Measurements from ENCODE around the gene ATXN2. TPM values are rescaled to one million over a fixed set of nuclear protein-coding genes. Genes with fewer than 3 reads are reported as not detected.

Gene ATXN2
- total RNA-seq, 2 experiments from 2014 or later: 38.2 to 39.3 TPM

GRCh38 chr12:111428081-111428727 lies 170.9 kb downstream of the ATXN2 start:
- no peaks in the 10 kb centered on the region for H3K9me3 Mint-ChIP-seq (ENCODE audit: low read depth)
- peaks cover 84% of the 10 kb centered on the region for H3K4me1 Mint-ChIP-seq
- no peaks in the 10 kb centered on the region for H3K27me3 Mint-ChIP-seq
- DNase-seq: peak; percentile 40
- no peak for ATAC-seq
- peaks cover 13% of the 10 kb centered on the region for H3K36me3 Mint-ChIP-seq
- CTCF ChIA-PET: interaction anchor here (0.9 to 4.3 kb wide), 8 partner anchors 15 to 102 kb away, joined by 3 to 31 read pairs (median 7); partner anchors contain the start of gene SH2B3
- peak overlapping the region; percentile 75 for H3K27ac Mint-ChIP-seq
- no peak overlapping the region for H3K4me3 Mint-ChIP-seq

- no peak overlapping the region for H3K4me3 Mint-ChIP-seq
- no peak for ATAC-seq
- H3K4me1 Mint-ChIP-seq: peaks cover 80% of the 10 kb centered on the region
These were observed 171.6 kb downstream of the ATXN2 start for GRCh38 chr12:111427417-111428074.

GRCh38 chr12:111426344-111427185 lies 172.6 kb downstream of the ATXN2 start:
- Mint-ChIP-seq H3K9me3 (ENCODE audit: low read depth) (no peaks in the 10 kb centered on the region), H3K27ac (peak overlapping the region; percentile 77), H3K4me3 (no peak overlapping the region), H3K36me3 (peaks cover 5% of the 10 kb centered on the region), H3K4me1 (peaks cover 74% of the 10 kb centered on the region), H3K27me3 (no peaks in the 10 kb centered on the region)
- peak; percentile 27 for ATAC-seq
- DNase-seq: peak; percentile 60
- CTCF ChIA-PET: interaction anchor here (1.2 to 4.3 kb wide), 8 partner anchors 11 to 100 kb away, joined by 3 to 31 read pairs (median 6); no protein-coding TSS in a partner anchor

More at GRCh38 chr12:111427417-111428074, 171.6 kb downstream of the ATXN2 start:
- H3K36me3 Mint-ChIP-seq: peaks cover 9% of the 10 kb centered on the region
- peak; percentile 40 for DNase-seq
- no peaks in the 10 kb centered on the region for H3K9me3 Mint-ChIP-seq (ENCODE audit: low read depth)
- H3K27me3 Mint-ChIP-seq: no peaks in the 10 kb centered on the region
- CTCF ChIA-PET: interaction anchor here (0.9 to 4.3 kb wide), 8 partner anchors 14 to 102 kb away, joined by 3 to 31 read pairs (median 4); no protein-coding TSS in a partner anchor
- peak overlapping the region; percentile 11 for H3K27ac Mint-ChIP-seq

- H3K4me3 Mint-ChIP-seq: no peak overlapping the region
- H3K9me3 Mint-ChIP-seq (ENCODE audit: low read depth): no peaks in the 10 kb centered on the region
- peak overlapping the region; percentile 77 for H3K27ac Mint-ChIP-seq
- DNase-seq (no peak), ATAC-seq (no peak)
- CTCF ChIA-PET: interaction anchor here (0.6 to 4.3 kb wide), 10 partner anchors 10 to 212 kb away, joined by 3 to 31 read pairs (median 6); partner anchors contain the start of gene SH2B3
- H3K27me3 Mint-ChIP-seq: no peaks in the 10 kb centered on the region
- peaks cover 69% of the 10 kb centered on the region for H3K4me1 Mint-ChIP-seq
- H3K36me3 Mint-ChIP-seq: peaks cover 6% of the 10 kb centered on the region
These were observed 173.5 kb downstream of the ATXN2 start for GRCh38 chr12:111425655-111426054.

GRCh38 chr12:111424793-111425251 lies 174.3 kb downstream of the ATXN2 start:
- no peak for DNase-seq
- Mint-ChIP-seq H3K27me3 (no peaks in the 10 kb centered on the region), H3K9me3 (ENCODE audit: low read depth) (no peaks in the 10 kb centered on the region), H3K4me1 (peaks cover 61% of the 10 kb centered on the region), H3K4me3 (no peak overlapping the region), H3K27ac (peak overlapping the region; percentile 65), H3K36me3 (peaks cover 6% of the 10 kb centered on the region)
- ATAC-seq: no peak
- CTCF ChIA-PET: interaction anchor here (0.6 to 4.3 kb wide), 9 partner anchors 10 to 211 kb away, joined by 3 to 31 read pairs (median 4); partner anchors contain the start of gene SH2B3

GRCh38 chr12:111424189-111424792 lies 174.8 kb downstream of the ATXN2 start:
- DNase-seq: no peak
- Mint-ChIP-seq H3K27me3 (no peaks in the 10 kb centered on the region), H3K36me3 (peaks cover 6% of the 10 kb centered on the region), H3K4me1 (peaks cover 56% of the 10 kb centered on the region), H3K4me3 (no peak overlapping the region), H3K27ac (peak overlapping the region; percentile 65), H3K9me3 (ENCODE audit: low read depth) (no peaks in the 10 kb centered on the region)
- CTCF ChIA-PET: interaction anchor here (1.0 to 4.3 kb wide), 7 partner anchors 11 to 27 kb away, joined by 3 to 31 read pairs (median 4); partner anchors contain the start of gene SH2B3
- ATAC-seq: no peak

GRCh38 chr12:111420494-111420893 lies 178.6 kb downstream of the ATXN2 start:
- no peak for DNase-seq
- peaks cover 24% of the 10 kb centered on the region for H3K4me1 Mint-ChIP-seq
- H3K4me3 Mint-ChIP-seq: no peak overlapping the region
- H3K36me3 Mint-ChIP-seq: peaks cover 10% of the 10 kb centered on the region
- CTCF ChIA-PET: interaction anchor here (1.2 kb wide), 1 partner anchor 9 kb away, joined by 3 read pairs; no protein-coding TSS in a partner anchor
- ATAC-seq: no peak
- H3K9me3 Mint-ChIP-seq (ENCODE audit: low read depth): no peaks in the 10 kb centered on the region
- H3K27ac Mint-ChIP-seq: no peak overlapping the region
- no peaks in the 10 kb centered on the region for H3K27me3 Mint-ChIP-seq

- no peak for DNase-seq
- CTCF ChIA-PET: interaction anchor here (0.6 to 1.0 kb wide), 3 partner anchors 9 to 19 kb away, joined by 3 to 4 read pairs (median 3); no protein-coding TSS in a partner anchor
- Mint-ChIP-seq H3K27ac (no peak overlapping the region), H3K36me3 (peaks cover 10% of the 10 kb centered on the region), H3K4me3 (no peak overlapping the region), H3K4me1 (peaks cover 21% of the 10 kb centered on the region), H3K27me3 (no peaks in the 10 kb centered on the region), H3K9me3 (ENCODE audit: low read depth) (no peaks in the 10 kb centered on the region)
- no peak for ATAC-seq
These were observed 179.3 kb downstream of the ATXN2 start for GRCh38 chr12:111419784-111420183.

GRCh38 chr12:111418594-111418880 lies 180.6 kb downstream of the ATXN2 start:
- H3K4me3 Mint-ChIP-seq: no peak overlapping the region
- H3K36me3 Mint-ChIP-seq: peaks cover 12% of the 10 kb centered on the region
- no peaks in the 10 kb centered on the region for H3K27me3 Mint-ChIP-seq
- H3K9me3 Mint-ChIP-seq (ENCODE audit: low read depth): no peaks in the 10 kb centered on the region
- H3K27ac Mint-ChIP-seq: no peak overlapping the region
- DNase-seq: no peak
- no peak for ATAC-seq
- CTCF ChIA-PET: no interaction called here
- peaks cover 22% of the 10 kb centered on the region for H3K4me1 Mint-ChIP-seq

GRCh38 chr12:111417784-111418593 lies 181.1 kb downstream of the ATXN2 start:
- CTCF ChIA-PET: no interaction called here
- no peak for DNase-seq
- Mint-ChIP-seq H3K36me3 (peaks cover 13% of the 10 kb centered on the region), H3K27ac (no peak overlapping the region), H3K9me3 (ENCODE audit: low read depth) (no peaks in the 10 kb centered on the region), H3K4me3 (no peak overlapping the region), H3K4me1 (peaks cover 26% of the 10 kb centered on the region), H3K27me3 (no peaks in the 10 kb centered on the region)
- ATAC-seq: no peak

- ATAC-seq: no peak
- no peaks in the 10 kb centered on the region for H3K9me3 Mint-ChIP-seq (ENCODE audit: low read depth)
- no peak overlapping the region for H3K4me3 Mint-ChIP-seq
- H3K27me3 Mint-ChIP-seq: no peaks in the 10 kb centered on the region
- peaks cover 13% of the 10 kb centered on the region for H3K36me3 Mint-ChIP-seq
- H3K27ac Mint-ChIP-seq: no peak overlapping the region
- DNase-seq: no peak
- CTCF ChIA-PET: no interaction called here
- peaks cover 30% of the 10 kb centered on the region for H3K4me1 Mint-ChIP-seq
These were observed 181.8 kb downstream of the ATXN2 start for GRCh38 chr12:111417290-111417689.

- Mint-ChIP-seq H3K4me1 (peaks cover 47% of the 10 kb centered on the region), H3K27me3 (no peaks in the 10 kb centered on the region), H3K4me3 (no peak overlapping the region), H3K36me3 (peaks cover 7% of the 10 kb centered on the region), H3K27ac (peak overlapping the region; percentile 25), H3K9me3 (ENCODE audit: low read depth) (no peaks in the 10 kb centered on the region)
- ATAC-seq: no peak
- DNase-seq: no peak
- CTCF ChIA-PET: interaction anchor here (0.8 to 1.9 kb wide), 3 partner anchors 11 to 37 kb away, joined by 3 to 6 read pairs (median 3); no protein-coding TSS in a partner anchor
These were observed 184.3 kb downstream of the ATXN2 start for GRCh38 chr12:111414711-111415252.
